ENCODE measurements around the gene DNAJB8.
A peak's percentile ranks its signal among the peaks of the same experiment; 100 is the strongest.

DNA sequence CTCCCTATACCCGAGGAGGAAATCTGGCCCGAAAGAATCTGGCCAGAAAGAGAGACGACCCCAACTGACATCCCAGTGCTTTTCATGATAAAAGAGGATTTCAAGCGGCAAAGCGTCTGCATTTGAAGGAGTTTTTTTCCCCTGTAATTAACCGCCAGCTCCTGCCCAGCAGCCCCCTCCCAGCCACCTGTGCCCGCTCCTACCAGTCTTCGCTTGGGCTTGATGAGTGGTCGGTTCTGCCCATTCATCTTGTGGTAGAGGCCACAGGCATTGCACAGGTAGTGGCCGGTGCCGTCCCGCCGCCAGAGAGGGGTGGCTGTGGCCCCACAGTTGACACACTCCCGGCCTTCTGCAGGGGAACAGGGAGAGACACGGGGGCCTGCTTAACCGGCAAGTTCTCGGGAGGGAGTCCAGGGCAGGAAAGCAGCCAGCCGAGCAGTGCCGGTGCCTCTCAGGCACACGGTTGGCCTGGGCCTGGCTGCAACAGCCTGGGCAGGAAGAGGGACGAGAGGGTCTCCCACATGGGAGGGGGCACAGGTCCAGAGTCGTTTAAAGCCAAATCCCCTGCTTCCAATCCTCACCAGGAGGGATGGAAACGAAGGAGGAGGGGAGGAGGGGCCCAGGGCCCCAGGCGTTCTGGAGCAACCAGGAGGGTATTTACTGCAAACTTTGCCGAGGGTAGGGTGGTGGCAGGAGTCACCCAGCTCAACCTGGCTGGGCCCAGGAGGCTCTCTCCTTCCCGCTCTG lies 17.1 kb upstream of the DNAJB8 start:
- TF ChIP-seq POLR2A (IDR thresholded peaks at IDR 0.05): peak in 1 of 2 donors; percentile 6
- TF ChIP-seq, protein P1, sequence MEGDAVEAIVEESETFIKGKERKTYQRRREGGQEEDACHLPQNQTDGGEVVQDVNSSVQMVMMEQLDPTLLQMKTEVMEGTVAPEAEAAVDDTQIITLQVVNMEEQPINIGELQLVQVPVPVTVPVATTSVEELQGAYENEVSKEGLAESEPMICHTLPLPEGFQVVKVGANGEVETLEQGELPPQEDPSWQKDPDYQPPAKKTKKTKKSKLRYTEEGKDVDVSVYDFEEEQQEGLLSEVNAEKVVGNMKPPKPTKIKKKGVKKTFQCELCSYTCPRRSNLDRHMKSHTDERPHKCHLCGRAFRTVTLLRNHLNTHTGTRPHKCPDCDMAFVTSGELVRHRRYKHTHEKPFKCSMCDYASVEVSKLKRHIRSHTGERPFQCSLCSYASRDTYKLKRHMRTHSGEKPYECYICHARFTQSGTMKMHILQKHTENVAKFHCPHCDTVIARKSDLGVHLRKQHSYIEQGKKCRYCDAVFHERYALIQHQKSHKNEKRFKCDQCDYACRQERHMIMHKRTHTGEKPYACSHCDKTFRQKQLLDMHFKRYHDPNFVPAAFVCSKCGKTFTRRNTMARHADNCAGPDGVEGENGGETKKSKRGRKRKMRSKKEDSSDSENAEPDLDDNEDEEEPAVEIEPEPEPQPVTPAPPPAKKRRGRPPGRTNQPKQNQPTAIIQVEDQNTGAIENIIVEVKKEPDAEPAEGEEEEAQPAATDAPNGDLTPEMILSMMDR (IDR thresholded peaks at IDR 0.05): no peak
